Cardiac muscle cell (in vitro differentiated cells and primary cell): ENCODE measurements around the gene PSMD1. TPM values are rescaled to one million over a fixed set of nuclear protein-coding genes. Genes with fewer than 3 reads are reported as not detected.

ENCODE experiments used
- DNase-seq, 2 donors: peaks; one replicate each; pipeline versions ENCODE4 v3.0.0 to v3.0.0-alpha.2; 2010 to 2017; ENCODE audit warnings: low read depth in 1 of 2, low spot score in 1 of 2
- H3K27ac ChIP-seq: fragments of 200-600 bp; sonication (generic); 2 replicates; pipeline ENCODE4 v1.5.1; 2016
- H3K27me3 ChIP-seq: fragments of 200-600 bp; sonication (generic); 2 replicates; pipeline ENCODE4 v1.6.0; 2016; ENCODE audit warnings: control low read depth
- H3K36me3 ChIP-seq: fragments of 200-600 bp; sonication (generic); 2 replicates; pipeline ENCODE4 v1.5.1; 2016; ENCODE audit warnings: control low read depth
- H3K4me1 ChIP-seq: fragments of 200-600 bp; sonication (generic); 2 replicates; pipeline ENCODE4 v1.8.1; 2017; ENCODE audit warnings: low read depth, mild to moderate bottlenecking, mixed run types
- H3K4me3 ChIP-seq: fragments of 200-600 bp; sonication (generic); 2 replicates; pipeline ENCODE4 v1.5.1; 2016; ENCODE audit warnings: mild to moderate bottlenecking
- H3K9me3 ChIP-seq: fragments of 200-600 bp; sonication (generic); 2 replicates; pipeline ENCODE4 v1.5.1; 2017; ENCODE audit warnings: low read depth, mild to moderate bottlenecking, control low read depth
- CTCF ChIP-seq: IDR thresholded peaks from 2 replicates; pipeline ENCODE4 v1.5.1; 2012; ENCODE audit warnings: low read depth, mild to moderate bottlenecking, low read length
- polyA plus RNA-seq: library from polyadenylated mRNA; unstranded; fragments of >200 nt; fragmentation: Nextera tagmentation; extraction: Ambion mirVana; gene quantifications from 2 replicates; pipeline ENCODE4 v1.2.1, GENCODE V29; 2016
- total RNA-seq: library from RNA; depleted of rRNA; stranded (reverse); fragments of >200 nt; gene quantifications from 2 replicates; pipeline ENCODE4 v1.2.3, GENCODE V29; 2016

PSMD1 gene
- total and polyA plus RNA-seq, 2 experiments from 2014 or later, result 122 to 133 TPM

- TF ChIP-seq CTCF, result no peak
- peak overlapping the region; percentile 100 for H3K27ac ChIP-seq
- peaks cover 13% of the 10 kb centered on the region for H3K4me1 ChIP-seq
- H3K4me3 ChIP-seq, result peak overlapping the region; percentile 93
- no peaks in the 10 kb centered on the region for H3K9me3 ChIP-seq
- DNase-seq, result peak; percentile 11 to 44
- H3K36me3 ChIP-seq, result peaks cover 9% of the 10 kb centered on the region
- no peaks in the 10 kb centered on the region for H3K27me3 ChIP-seq
Observed at GRCh38 chr2:231057590-231057989, 923 bp downstream of the PSMD1 start.

GRCh38 chr2:231058761-231059550 lies 2.3 kb downstream of the PSMD1 start:
- Histone ChIP-seq H3K9me3 (no peaks in the 10 kb centered on the region), H3K36me3 (peaks cover 20% of the 10 kb centered on the region), H3K4me1 (peaks cover 13% of the 10 kb centered on the region), H3K27me3 (no peaks in the 10 kb centered on the region), H3K4me3 (no peak overlapping the region), H3K27ac (no peak overlapping the region)
- DNase-seq, result peak in 1 of 2 donors; percentile 13
- no peak for TF ChIP-seq CTCF

GRCh38 chr2:231059756-231060155 lies 3.1 kb downstream of the PSMD1 start:
- no peaks in the 10 kb centered on the region for H3K27me3 ChIP-seq
- no peak overlapping the region for H3K27ac ChIP-seq
- H3K4me3 ChIP-seq, result no peak overlapping the region
- H3K36me3 ChIP-seq, result peaks cover 26% of the 10 kb centered on the region
- DNase-seq, result no peak
- peaks cover 13% of the 10 kb centered on the region for H3K4me1 ChIP-seq
- TF ChIP-seq CTCF, result no peak
- H3K9me3 ChIP-seq, result no peaks in the 10 kb centered on the region

- Histone ChIP-seq H3K4me3 (no peak overlapping the region), H3K27ac (no peak overlapping the region), H3K27me3 (no peaks in the 10 kb centered on the region), H3K9me3 (no peaks in the 10 kb centered on the region), H3K4me1 (peaks cover 11% of the 10 kb centered on the region), H3K36me3 (peaks cover 48% of the 10 kb centered on the region)
- no peak for DNase-seq
- TF ChIP-seq CTCF, result no peak
Observed at GRCh38 chr2:231062776-231063175, 6.1 kb downstream of the PSMD1 start.

- H3K36me3 ChIP-seq, result peaks cover 52% of the 10 kb centered on the region
- no peak overlapping the region for H3K27ac ChIP-seq
- DNase-seq, result no peak
- H3K27me3 ChIP-seq, result no peaks in the 10 kb centered on the region
- H3K9me3 ChIP-seq, result no peaks in the 10 kb centered on the region
- no peak for TF ChIP-seq CTCF
- H3K4me1 ChIP-seq, result peaks cover 5% of the 10 kb centered on the region
- no peak overlapping the region for H3K4me3 ChIP-seq
Observed at GRCh38 chr2:231063347-231063746, 6.7 kb downstream of the PSMD1 start.
